Suprapubic skin (tissue), 4 donors: ENCODE data around the gene C17orf75.

Source experiments
- EP300 ChIP-seq: sonication (generic); formaldehyde crosslinking; IDR thresholded peaks from one replicate; pipeline ENCODE4 v1.6.1; 2017; ENCODE audit warnings: antibody characterized with exemption
- POLR2A ChIP-seq, 2 donors: fragments of 450-650 bp; IDR thresholded peaks; one replicate each; pipeline ENCODE4 v1.6.1; 2017; ENCODE audit warnings: antibody characterized with exemption in 2 of 2, mild to moderate bottlenecking in 2 of 2, moderate library complexity in 2 of 2
- POLR2AphosphoS5 ChIP-seq, 3 donors: sonication (generic); formaldehyde crosslinking; IDR thresholded peaks; one replicate each; pipeline ENCODE4 v1.6.1; 2017; ENCODE audit warnings: antibody characterized with exemption in 3 of 3
- TF ChIP-seq, protein P1 (sequence below), 2 donors: fragments of 200-600 bp in 1 of 2; fragments of 450-650 bp in 1 of 2; sonication (generic) in 1 of 2; IDR thresholded peaks; one replicate each; pipeline ENCODE4 v1.5.1; 2016 to 2019; ENCODE audit warnings: antibody characterized with exemption in 2 of 2, mild to moderate bottlenecking in 1 of 2, moderate library complexity in 1 of 2

DNA sequence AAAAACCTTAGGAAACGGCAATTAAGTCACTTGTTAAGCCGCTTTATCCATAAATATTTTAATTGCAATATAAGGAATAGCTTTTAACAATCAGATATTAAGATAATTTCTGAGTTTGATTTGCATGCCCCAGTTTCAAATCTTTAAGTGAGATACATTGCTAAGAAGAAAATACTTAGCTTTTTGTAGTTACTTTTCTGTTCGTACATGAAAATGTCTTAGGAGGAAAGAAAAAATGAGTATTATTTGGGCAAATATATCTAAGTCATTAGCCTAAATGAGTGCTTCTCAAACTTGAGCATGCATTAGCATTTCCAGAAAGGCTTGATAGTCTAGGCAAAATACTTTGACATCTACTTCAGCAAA is 14.4 kb upstream of the C17orf75 start:
- TF ChIP-seq POLR2A (IDR thresholded peaks at IDR 0.05): no peak
- TF ChIP-seq, protein P1, sequence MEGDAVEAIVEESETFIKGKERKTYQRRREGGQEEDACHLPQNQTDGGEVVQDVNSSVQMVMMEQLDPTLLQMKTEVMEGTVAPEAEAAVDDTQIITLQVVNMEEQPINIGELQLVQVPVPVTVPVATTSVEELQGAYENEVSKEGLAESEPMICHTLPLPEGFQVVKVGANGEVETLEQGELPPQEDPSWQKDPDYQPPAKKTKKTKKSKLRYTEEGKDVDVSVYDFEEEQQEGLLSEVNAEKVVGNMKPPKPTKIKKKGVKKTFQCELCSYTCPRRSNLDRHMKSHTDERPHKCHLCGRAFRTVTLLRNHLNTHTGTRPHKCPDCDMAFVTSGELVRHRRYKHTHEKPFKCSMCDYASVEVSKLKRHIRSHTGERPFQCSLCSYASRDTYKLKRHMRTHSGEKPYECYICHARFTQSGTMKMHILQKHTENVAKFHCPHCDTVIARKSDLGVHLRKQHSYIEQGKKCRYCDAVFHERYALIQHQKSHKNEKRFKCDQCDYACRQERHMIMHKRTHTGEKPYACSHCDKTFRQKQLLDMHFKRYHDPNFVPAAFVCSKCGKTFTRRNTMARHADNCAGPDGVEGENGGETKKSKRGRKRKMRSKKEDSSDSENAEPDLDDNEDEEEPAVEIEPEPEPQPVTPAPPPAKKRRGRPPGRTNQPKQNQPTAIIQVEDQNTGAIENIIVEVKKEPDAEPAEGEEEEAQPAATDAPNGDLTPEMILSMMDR (IDR thresholded peaks at IDR 0.05): no peak
- no peak for TF ChIP-seq EP300
- no peak for TF ChIP-seq POLR2AphosphoS5 (IDR thresholded peaks at IDR 0.05)
